ENCODE data around the gene H1-8. TPM values are rescaled to one million over a fixed set of nuclear protein-coding genes. Genes with fewer than 3 reads are reported as not detected.
"Not testable (repeated sequence)": the region's sequence is repeated elsewhere in the genome, so short reads cannot be mapped to it uniquely, and the experiment has no call there.

Gene H1-8
- total RNA-seq (not detected), polyA plus RNA-seq (not detected)

- no peaks in the 10 kb centered on the region for H3K4me1 Mint-ChIP-seq
- H3K36me3 Mint-ChIP-seq = no peaks in the 10 kb centered on the region
- H3K9me3 ChIP-seq (ENCODE audit: control insufficient read depth in 2 of 2, low read length in 2 of 2) = no peaks in the 10 kb centered on the region
- no peak for DNase-seq
- H3K27ac ChIP-seq (ENCODE audit: insufficient read depth, low read length, poor library complexity, severe bottlenecking) = no peak within 1 kb of the TSS
- ATAC-seq (ENCODE audit: low read depth in 2 of 2) = no peak
- no peak within 1 kb of the TSS for H3K4me3 Mint-ChIP-seq
- no peaks in the 10 kb centered on the region for H3K4me1 ChIP-seq (ENCODE audit: control insufficient read depth, insufficient read depth, low read length, poor library complexity, severe bottlenecking)
- H3K36me3 ChIP-seq (ENCODE audit: control insufficient read depth, insufficient read depth, low read length) = no peaks in the 10 kb centered on the region
- H3K27me3 ChIP-seq (ENCODE audit: control insufficient read depth, insufficient read depth, low read length) = no peaks in the 10 kb centered on the region
- H3K27ac Mint-ChIP-seq = peak within 1 kb of the TSS in 1 of 3 donors; percentile 67
- H3K9me3 Mint-ChIP-seq = no peaks in the 10 kb centered on the region
- H3K4me3 ChIP-seq (ENCODE audit: low read depth, low read length) = no peak within 1 kb of the TSS
- no peaks in the 10 kb centered on the region for H3K27me3 Mint-ChIP-seq
These were observed at the start of gene H1-8 for GRCh38 chr3:129543156-129543790. H1-8 (plus strand) TSS chr3:129543175; CDS start chr3:129543219, 44 bp downstream.

- no peak for ATAC-seq (ENCODE audit: low read depth in 2 of 2)
- Mint-ChIP-seq H3K9me3 (no peaks in the 10 kb centered on the region), H3K36me3 (peaks cover 38% of the 10 kb centered on the region), H3K4me1 (no peaks in the 10 kb centered on the region), H3K4me3 (no peak overlapping the region), H3K27me3 (no peaks in the 10 kb centered on the region), H3K27ac (peak overlapping the region in 1 of 3 donors; percentile 57)
- no peak overlapping the region for H3K27ac ChIP-seq (ENCODE audit: insufficient read depth, low read length, poor library complexity, severe bottlenecking)
- H3K4me1 ChIP-seq (ENCODE audit: control insufficient read depth, insufficient read depth, low read length, poor library complexity, severe bottlenecking) = no peaks in the 10 kb centered on the region
- no peak for DNase-seq
- peaks cover 5% of the 10 kb centered on the region for H3K36me3 ChIP-seq (ENCODE audit: control insufficient read depth, insufficient read depth, low read length)
- no peak overlapping the region for H3K4me3 ChIP-seq (ENCODE audit: low read depth, low read length)
- no peaks in the 10 kb centered on the region for H3K9me3 ChIP-seq (ENCODE audit: control insufficient read depth in 2 of 2, low read length in 2 of 2)
- H3K27me3 ChIP-seq (ENCODE audit: control insufficient read depth, insufficient read depth, low read length) = no peaks in the 10 kb centered on the region
These were observed 49.8 kb upstream of the H1-8 start for GRCh38 chr3:129493206-129493605.

- not testable (repeated sequence) for H3K36me3 ChIP-seq (ENCODE audit: control insufficient read depth, insufficient read depth, low read length)
These were observed 48.5 kb upstream of the H1-8 start for GRCh38 chr3:129494499-129494898.

GRCh38 chr3:129495006-129495639 is 47.9 kb upstream of the H1-8 start:
- H3K36me3 ChIP-seq (ENCODE audit: control insufficient read depth, insufficient read depth, low read length); H3K9me3 Mint-ChIP-seq; H3K27me3 ChIP-seq (ENCODE audit: control insufficient read depth, insufficient read depth, low read length); H3K4me1 ChIP-seq (ENCODE audit: control insufficient read depth, insufficient read depth, low read length, poor library complexity, severe bottlenecking); H3K4me3 Mint-ChIP-seq; ATAC-seq (ENCODE audit: low read depth in 2 of 2); H3K27ac ChIP-seq (ENCODE audit: insufficient read depth, low read length, poor library complexity, severe bottlenecking); H3K9me3 ChIP-seq (ENCODE audit: control insufficient read depth in 2 of 2, low read length in 2 of 2); DNase-seq; H3K4me3 ChIP-seq (ENCODE audit: low read depth, low read length); H3K27me3 Mint-ChIP-seq; H3K4me1 Mint-ChIP-seq: not testable (repeated sequence)
- H3K27ac Mint-ChIP-seq = peak overlapping the region in 1 of 3 donors; percentile 36
- H3K36me3 Mint-ChIP-seq = peaks cover 33% of the 10 kb centered on the region

More at GRCh38 chr3:129494499-129494898, 48.5 kb upstream of the H1-8 start:
- Mint-ChIP-seq H3K36me3 (peaks cover 33% of the 10 kb centered on the region), H3K27ac (peak overlapping the region in 1 of 3 donors; percentile 36)
- H3K4me1 ChIP-seq (ENCODE audit: control insufficient read depth, insufficient read depth, low read length, poor library complexity, severe bottlenecking); H3K4me1 Mint-ChIP-seq; H3K9me3 Mint-ChIP-seq; H3K27me3 ChIP-seq (ENCODE audit: control insufficient read depth, insufficient read depth, low read length); DNase-seq; H3K27me3 Mint-ChIP-seq; H3K9me3 ChIP-seq (ENCODE audit: control insufficient read depth in 2 of 2, low read length in 2 of 2); ATAC-seq (ENCODE audit: low read depth in 2 of 2); H3K4me3 Mint-ChIP-seq; H3K27ac ChIP-seq (ENCODE audit: insufficient read depth, low read length, poor library complexity, severe bottlenecking); H3K4me3 ChIP-seq (ENCODE audit: low read depth, low read length): not testable (repeated sequence)

- not testable (repeated sequence) for H3K27me3 Mint-ChIP-seq; H3K9me3 Mint-ChIP-seq; H3K4me3 Mint-ChIP-seq; H3K4me1 Mint-ChIP-seq; H3K4me3 ChIP-seq (ENCODE audit: low read depth, low read length); H3K27me3 ChIP-seq (ENCODE audit: control insufficient read depth, insufficient read depth, low read length); ATAC-seq (ENCODE audit: low read depth in 2 of 2); DNase-seq; H3K36me3 ChIP-seq (ENCODE audit: control insufficient read depth, insufficient read depth, low read length); H3K9me3 ChIP-seq (ENCODE audit: control insufficient read depth in 2 of 2, low read length in 2 of 2); H3K27ac ChIP-seq (ENCODE audit: insufficient read depth, low read length, poor library complexity, severe bottlenecking); H3K4me1 ChIP-seq (ENCODE audit: control insufficient read depth, insufficient read depth, low read length, poor library complexity, severe bottlenecking)
- Mint-ChIP-seq H3K36me3 (peaks cover 41% of the 10 kb centered on the region), H3K27ac (peak overlapping the region in 1 of 3 donors; percentile 67)
These were observed 45.1 kb upstream of the H1-8 start for GRCh38 chr3:129497876-129498275.

- H3K9me3 ChIP-seq (ENCODE audit: control insufficient read depth in 2 of 2, low read length in 2 of 2); H3K4me3 Mint-ChIP-seq; ATAC-seq (ENCODE audit: low read depth in 2 of 2); H3K36me3 ChIP-seq (ENCODE audit: control insufficient read depth, insufficient read depth, low read length); H3K27ac ChIP-seq (ENCODE audit: insufficient read depth, low read length, poor library complexity, severe bottlenecking); H3K27me3 Mint-ChIP-seq; DNase-seq; H3K27me3 ChIP-seq (ENCODE audit: control insufficient read depth, insufficient read depth, low read length); H3K4me3 ChIP-seq (ENCODE audit: low read depth, low read length); H3K4me1 ChIP-seq (ENCODE audit: control insufficient read depth, insufficient read depth, low read length, poor library complexity, severe bottlenecking); H3K9me3 Mint-ChIP-seq; H3K4me1 Mint-ChIP-seq: not testable (repeated sequence)
- Mint-ChIP-seq H3K27ac (peak overlapping the region in 2 of 3 donors; percentile 8 to 62), H3K36me3 (peaks cover 33% of the 10 kb centered on the region)
These were observed 44.1 kb upstream of the H1-8 start for GRCh38 chr3:129498603-129499488.

GRCh38 chr3:129499604-129500333 is 43.2 kb upstream of the H1-8 start:
- H3K4me3 Mint-ChIP-seq; H3K27ac Mint-ChIP-seq; DNase-seq; H3K27ac ChIP-seq (ENCODE audit: insufficient read depth, low read length, poor library complexity, severe bottlenecking); H3K4me1 Mint-ChIP-seq; ATAC-seq (ENCODE audit: low read depth in 2 of 2); H3K4me3 ChIP-seq (ENCODE audit: low read depth, low read length); H3K27me3 Mint-ChIP-seq; H3K9me3 ChIP-seq (ENCODE audit: control insufficient read depth in 2 of 2, low read length in 2 of 2); H3K27me3 ChIP-seq (ENCODE audit: control insufficient read depth, insufficient read depth, low read length); H3K4me1 ChIP-seq (ENCODE audit: control insufficient read depth, insufficient read depth, low read length, poor library complexity, severe bottlenecking); H3K9me3 Mint-ChIP-seq: not testable (repeated sequence)
- H3K36me3 Mint-ChIP-seq = peaks cover 29% of the 10 kb centered on the region
- peaks cover 11% of the 10 kb centered on the region for H3K36me3 ChIP-seq (ENCODE audit: control insufficient read depth, insufficient read depth, low read length)

All from CD4-positive, CD25-positive, alpha-beta regulatory T cell (primary cell).